HG03060 (cell line): ENCODE measurements around the gene FAM13A.
"Not testable (repeated sequence)": the region's sequence is repeated elsewhere in the genome, so short reads cannot be mapped to it uniquely, and the experiment has no call there.

Experiments
- ATAC-seq: cut with Tn5 transposase; IDR thresholded peaks from one replicate; pipeline ENCODE4 v1.9.1; 2021; ENCODE audit warnings: low read depth, moderate number of reproducible peaks; ENCODE audit not compliant: unreplicated experiment

Gene FAM13A

DNA sequence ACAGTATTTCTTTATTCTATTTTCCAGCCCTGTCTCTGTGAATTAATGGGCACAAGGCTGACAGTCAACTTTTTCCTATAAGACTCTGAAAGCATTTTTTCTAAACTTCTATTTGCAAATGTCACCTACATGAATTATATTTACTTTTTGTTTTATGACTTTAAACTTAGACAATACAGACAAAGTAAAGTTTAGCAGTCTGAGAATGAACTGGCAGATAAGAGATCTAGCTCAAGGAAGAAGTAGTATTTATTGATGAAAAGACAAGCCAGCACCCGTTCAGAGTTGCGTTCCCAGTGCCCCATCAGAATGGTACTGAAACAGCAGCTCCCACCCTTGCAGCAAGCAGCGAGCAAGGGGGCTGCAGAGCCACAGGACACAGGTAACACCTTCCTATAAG is 148.5 kb downstream of the FAM13A start:
- ATAC-seq: no peak

DNA sequence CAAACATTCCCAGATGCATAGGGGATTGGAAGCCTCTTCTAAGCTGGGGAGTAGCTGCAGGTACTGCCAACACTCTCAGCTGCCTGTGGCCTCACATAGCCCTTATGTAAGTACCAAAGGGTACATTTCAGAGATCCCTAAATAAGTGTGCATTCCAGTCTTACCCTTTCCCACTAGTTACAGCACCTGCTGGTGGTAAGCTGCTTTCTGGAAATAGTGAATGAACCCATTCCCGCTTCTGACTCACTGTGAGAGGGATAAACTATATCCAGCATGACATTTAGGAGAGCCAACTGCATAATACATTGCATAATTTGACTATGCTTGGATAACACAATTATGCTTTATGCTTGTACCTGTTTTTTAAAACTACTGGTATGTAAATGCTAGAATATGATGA is 149.0 kb downstream of the FAM13A start:
- ATAC-seq: no peak

DNA sequence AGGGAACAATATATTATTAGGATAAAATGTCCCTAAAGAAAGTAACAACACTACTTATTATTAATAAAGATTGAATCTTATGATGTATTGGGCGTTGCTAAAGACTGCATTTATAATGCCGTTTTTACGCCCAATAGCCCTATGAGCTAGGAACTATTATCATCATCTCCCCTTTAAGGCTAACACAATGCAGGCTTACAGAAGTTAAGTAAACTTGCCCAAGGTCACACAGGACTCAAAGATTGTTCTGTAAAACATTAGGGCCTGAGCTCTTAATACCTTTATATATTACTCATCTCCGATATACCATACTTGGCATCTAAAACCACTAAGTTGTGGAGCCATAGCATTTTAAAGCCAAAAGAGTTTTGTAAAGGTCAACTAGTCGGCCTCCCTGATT is 149.5 kb downstream of the FAM13A start:
- ATAC-seq: no peak

DNA sequence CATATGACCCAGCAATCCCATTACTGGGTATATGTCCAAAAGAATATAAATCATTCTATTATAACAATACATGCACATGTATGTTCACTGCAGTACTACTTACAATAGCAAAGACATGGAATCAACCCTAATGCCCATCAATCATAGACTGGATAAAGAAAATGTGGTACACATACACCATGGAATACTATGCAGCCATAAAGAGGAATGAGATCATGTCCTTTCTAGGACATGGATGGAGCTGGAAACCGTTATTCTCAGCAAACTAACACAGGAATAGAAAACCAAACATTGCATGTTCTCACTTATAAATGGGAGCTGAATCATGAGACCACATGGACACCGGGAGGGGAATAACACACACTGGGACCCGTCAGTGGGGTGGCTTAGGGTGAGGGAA is 152.7 kb downstream of the FAM13A start:
- ATAC-seq: not testable (repeated sequence)

DNA sequence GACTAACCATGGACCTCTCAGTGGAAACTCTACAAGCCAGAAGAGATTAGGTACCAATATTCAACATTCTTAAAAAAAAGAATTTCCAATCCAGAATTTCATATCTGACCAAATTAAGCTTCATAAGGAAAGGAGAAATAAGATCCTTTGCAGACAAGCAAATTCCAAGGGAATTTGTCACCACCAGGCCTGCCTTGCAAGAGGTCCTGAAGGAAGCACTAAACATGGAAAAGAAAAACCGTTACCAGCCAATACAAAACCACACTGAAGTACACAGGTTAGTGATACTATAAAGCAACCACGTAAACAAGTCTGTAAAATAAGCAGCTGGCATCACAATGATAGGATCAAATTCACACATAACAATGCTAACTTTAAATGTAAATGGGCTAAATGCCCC is 156.6 kb downstream of the FAM13A start:
- no peak for ATAC-seq

DNA sequence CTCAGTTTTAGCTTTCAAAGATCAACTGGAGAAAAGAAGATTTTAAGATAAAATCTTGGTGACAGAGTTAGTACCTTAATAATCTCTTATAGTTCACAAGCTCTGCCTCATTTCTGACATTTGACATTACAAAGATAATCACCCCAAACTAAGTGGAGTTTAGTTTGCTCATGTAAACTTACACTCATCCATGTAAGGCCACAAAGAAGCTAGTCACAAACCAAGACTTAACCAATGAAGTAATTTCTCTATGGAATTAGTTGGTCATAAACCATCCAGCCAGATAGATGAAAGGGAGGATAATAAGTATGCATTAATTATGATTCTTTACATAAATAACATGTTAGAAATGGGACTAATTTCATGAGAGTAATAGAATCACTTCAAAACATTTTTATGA is 159.2 kb downstream of the FAM13A start:
- ATAC-seq: no peak

DNA sequence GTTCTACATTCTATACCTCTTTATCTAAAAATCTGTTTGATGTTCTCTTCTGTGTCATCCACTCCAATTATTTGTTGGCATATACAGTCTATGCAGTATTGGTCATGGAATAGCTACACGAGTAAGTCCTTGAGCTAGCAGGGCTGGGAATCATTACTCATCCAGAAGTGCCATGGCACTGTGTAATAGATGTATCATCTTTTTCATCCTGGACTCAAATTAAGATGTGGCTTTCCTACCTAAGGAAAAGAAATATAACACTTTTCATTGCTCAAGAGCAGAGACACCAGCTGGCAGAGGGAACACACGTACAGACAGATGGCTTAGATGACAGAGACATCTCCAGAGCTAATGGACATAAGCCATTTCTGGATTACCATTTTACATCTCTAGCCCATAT is 159.8 kb downstream of the FAM13A start:
- no peak for ATAC-seq

DNA sequence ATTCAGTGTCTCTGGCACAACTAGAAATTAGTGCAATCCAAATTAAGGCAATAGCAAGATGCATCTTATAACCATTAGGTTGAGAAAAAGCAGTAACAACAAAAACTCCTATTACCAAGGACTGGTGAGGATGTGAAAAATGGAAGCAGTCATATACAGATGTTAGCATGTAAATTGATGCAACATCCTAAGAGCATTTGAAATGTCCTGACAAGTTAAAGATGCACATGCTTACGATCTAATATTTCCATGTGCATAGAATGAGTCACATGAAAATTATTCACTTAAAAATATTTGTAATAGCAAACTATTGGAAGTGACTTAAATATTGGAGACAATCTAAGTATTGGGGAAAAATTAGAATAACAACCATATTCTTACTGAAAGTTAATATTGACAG is 163.0 kb downstream of the FAM13A start:
- no peak for ATAC-seq

DNA sequence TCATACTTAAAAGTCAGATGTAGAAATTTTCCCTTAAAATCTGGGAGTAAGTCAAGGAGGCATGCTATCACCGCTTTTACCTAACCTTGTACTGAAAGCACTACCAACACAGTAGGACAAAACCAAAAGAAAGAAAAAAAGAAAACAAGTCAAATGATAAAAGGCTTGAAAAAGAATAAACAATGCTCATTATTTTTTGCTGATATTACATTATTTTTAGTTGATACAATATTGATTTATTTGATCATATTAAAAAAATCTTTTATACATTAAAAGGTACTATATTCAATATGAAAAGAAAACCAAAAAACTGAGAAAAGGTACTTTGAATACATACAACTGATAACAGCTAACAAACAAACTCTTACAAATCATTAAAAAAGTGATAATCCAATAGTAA is 164.3 kb downstream of the FAM13A start:
- ATAC-seq: no peak

DNA sequence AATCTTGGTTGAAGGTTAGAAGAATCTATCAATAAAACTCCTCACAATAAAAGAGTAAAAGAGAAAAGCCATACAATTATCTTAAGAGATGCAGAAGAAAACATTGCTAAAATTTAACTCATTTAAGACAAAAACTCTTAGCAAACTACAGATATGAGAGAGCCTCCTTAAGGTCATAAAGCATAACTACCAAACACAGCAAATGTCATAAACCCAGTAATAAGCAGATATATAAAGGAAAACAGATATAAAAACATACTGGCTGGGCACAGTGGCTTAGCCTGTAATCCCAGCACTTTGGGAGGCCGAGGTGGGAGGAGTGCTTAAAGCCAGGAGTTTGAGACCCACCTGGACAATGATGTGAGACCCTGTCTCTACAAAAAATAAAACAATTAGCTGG is 165.3 kb downstream of the FAM13A start:
- no peak for ATAC-seq

DNA sequence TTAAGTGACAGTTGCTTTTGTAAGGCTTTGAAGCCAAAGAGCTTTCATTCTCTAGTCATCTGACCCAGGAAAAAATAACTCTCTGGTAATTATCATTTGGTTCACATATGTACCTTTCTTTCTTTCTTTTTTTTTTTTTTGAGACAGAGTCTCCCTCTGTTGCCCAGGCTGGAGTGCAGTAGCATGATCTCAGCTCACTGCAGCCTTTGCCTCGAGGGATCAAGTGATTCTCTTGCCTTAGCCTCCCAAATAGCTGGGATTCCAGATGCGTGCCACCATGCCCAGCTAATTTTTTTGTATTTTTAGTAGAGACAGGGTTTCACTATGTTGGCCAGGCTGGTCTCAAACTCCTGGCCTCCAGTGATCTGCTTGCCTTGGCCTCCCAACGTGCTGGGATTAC is 169.6 kb downstream of the FAM13A start:
- not testable (repeated sequence) for ATAC-seq

DNA sequence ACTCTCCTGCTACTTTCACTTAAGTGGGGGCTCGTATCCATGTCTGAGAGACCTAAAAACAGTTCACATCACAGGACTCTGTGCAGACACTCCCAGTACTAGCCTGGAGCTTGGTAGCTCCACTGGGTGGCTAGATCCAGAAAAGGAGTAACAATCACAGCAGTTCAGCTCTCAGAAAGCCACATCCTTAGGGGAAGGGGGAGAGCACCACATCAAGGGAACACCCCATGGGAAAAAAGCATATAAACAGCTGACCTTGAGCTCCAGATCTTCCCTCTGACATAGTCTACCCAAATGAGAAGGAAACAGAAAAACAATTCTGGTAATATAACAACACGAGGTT is 175.8 kb downstream of the FAM13A start:
- no peak for ATAC-seq

DNA sequence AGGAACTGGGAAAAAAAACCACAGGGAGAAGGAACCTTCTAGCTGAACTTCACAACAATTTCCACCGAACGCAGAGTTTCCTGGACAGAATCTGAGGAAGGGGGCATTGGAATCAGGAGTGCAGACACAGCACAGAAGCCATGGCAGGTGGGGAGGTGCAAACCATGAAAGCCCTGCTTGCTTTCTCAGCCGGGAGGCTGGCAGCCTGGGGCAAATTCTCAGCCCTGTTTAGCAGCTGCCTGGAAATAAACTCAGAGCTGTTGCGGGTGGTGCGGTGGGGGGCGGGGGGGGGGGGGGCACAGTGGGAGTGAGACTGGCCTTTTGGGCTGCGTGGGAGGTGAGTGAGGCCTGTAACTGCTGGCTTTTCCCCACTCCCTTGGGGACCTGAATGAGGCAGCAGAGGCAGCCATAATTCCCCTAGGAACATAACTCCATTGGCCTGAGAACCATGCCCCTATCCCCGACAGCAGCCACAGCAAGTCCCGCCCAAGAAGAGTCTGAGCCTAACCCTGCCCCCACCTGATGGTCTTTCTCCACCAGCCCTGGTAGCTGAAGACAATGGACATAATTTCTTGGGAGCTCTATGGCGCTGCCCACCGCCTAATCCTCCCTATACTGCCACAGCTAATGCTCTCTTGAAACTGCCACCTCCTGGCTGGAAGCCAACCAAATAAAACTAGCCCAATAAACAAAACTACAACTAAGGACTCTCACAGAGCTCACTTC is 176.3 kb downstream of the FAM13A start:
- ATAC-seq: no peak

DNA sequence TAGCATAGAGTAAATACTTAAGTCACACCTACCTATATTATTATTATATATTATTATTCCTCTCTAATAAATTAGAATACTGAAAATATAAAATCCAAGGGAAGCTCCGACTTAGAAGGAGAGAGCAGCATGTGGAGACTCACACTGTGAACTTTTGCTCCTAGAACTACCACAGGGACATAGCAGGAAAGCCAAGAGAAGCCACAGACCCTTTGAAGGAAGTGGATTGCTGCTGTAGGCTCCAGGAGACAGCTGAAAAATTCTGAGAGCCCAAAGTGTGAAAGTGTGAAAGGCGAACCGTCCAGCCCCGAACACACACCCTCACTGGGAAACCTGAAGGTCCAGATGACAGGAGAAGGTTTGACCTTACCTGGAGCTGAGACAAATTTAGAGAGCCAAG is 177.0 kb downstream of the FAM13A start:
- no peak for ATAC-seq

DNA sequence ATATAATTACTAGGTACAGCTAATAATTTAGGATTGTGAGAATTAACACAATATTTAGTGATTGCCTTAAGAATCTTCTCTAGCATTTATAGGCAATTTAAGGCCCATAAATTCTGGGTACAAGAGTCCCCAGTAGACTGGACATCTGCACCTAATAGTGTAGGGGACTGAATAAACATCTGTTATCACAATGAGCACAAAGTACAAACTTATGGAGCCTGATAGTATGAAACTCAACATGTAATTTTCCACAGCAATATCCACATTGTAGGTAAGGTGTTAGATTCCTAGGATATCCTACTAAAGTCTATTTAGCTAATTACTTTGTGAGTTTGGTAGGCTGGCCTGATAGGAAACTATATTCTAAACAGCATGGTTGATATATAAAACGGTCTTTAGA is 178.3 kb downstream of the FAM13A start:
- ATAC-seq: no peak

DNA sequence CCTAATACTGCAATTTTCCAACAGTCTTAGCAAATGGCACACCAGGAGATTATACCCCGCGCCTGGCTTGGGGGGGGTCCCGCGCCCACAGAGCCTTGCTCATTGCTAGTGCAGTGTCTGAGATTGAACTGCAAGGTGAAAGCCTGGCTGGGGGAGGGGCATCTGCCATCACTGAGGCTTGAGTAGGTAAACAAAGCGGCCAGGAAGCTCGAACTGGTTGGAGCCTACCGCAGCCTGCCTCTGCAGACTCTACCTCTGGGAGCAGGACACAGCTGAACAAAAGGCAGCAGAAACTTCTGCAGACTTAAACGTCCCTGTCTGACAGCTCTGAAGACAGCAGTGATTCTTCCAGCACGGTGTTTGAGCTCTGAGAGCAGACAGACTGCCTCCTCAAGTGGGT is 186.6 kb downstream of the FAM13A start:
- no peak for ATAC-seq

DNA sequence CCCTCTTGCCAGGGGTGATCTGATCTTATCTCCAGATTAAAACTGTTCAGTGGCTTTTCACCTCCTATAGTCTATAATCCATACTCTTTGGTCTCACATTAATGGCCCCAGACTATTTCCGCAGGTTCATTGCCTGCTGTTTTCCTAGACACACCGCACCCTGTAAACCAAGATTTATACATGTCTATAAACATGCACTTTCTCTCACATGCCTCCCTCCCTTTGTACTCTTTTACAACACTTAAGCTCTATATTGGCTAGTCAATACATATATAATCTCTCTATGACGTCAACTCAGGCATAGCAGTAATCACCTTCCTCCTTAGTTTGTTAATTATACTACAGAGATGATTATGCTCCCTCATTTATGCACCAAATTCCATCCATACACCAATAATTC is 188.5 kb downstream of the FAM13A start:
- ATAC-seq: no peak

DNA sequence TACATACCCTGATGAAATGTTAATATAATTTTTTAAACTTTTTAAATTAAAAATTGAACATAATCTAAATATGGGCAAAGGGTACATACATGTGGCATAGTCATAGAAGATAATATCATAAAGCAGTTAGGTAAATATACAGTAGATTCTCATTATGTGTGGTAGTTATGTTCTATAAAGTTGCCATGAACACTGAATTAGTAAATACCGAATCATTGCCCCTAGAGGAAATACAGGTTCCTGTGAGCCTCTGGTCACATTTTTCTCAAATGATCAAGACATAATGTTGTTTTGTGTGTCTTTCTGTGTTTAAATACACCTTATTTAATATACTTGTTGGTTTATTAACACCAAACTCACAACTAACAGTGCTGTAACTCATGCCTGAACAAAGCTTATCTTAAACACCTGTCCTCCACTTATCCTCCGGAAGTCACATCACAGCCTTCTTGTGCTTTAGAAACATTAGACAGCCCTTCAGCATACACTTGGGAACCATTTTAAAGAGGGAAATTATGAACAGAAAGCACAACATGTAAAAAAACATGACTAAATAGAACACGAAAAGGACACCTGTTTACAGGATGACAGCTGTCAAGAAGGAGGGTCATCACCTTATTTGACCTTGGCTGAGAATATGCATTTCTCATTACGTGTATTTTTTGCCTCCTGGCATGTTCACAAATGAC is 190.0 kb downstream of the FAM13A start:
- ATAC-seq: no peak

DNA sequence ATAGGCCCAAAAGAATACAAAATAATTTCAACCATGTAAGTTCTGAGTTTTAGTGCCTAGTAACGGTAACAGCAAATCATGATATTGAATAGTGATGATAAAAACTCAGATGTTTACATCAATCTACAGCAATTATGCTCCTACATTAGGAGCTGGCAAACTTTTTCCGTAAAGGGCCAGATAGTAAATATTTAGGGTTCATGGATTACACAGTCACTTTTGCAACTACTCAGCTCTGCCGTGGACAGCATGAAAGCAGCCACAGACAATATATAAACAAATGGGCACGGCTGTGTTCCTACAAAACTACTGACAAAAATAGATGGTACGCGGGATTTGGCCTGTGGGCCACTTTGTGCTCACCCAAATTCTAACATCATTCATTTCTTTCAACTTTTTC is 191.5 kb downstream of the FAM13A start:
- ATAC-seq: no peak

DNA sequence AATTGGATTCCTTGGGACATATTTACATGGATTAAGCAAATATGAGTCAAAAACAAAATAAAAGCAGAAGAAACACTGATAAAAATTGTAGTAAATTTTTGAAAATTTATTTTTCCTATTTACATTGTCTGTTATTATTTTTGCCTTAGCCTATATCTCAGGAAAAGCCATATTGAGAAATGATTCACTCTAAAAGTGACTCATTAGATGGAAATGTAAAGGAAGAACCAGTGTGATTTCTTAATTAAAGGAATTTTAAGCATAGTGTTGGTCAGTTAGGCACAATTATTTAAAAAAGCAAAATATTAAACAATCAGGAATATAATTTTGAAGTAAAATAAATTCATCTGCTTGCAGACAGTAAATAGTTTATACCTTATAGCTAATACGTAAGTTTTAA is 191.9 kb downstream of the FAM13A start:
- no peak for ATAC-seq

DNA sequence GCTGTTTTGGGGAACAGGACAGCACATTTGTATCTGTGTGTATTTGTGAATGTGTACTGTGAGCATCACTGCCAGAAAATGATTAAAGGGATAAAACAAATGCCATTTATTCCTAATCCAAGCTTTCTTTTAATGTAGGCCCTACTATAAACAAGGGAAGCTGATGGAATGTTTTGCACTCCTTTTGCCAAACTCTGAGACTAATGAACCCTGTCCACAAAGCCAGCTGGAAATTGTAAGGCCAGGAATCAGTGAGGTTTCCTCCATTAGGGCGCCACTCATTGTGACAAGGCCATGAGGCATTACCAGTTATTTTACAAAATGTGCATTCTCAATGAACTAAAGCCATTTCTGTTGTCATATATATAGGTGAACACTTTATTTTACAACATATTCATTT is 196.4 kb downstream of the FAM13A start:
- ATAC-seq: no peak

DNA sequence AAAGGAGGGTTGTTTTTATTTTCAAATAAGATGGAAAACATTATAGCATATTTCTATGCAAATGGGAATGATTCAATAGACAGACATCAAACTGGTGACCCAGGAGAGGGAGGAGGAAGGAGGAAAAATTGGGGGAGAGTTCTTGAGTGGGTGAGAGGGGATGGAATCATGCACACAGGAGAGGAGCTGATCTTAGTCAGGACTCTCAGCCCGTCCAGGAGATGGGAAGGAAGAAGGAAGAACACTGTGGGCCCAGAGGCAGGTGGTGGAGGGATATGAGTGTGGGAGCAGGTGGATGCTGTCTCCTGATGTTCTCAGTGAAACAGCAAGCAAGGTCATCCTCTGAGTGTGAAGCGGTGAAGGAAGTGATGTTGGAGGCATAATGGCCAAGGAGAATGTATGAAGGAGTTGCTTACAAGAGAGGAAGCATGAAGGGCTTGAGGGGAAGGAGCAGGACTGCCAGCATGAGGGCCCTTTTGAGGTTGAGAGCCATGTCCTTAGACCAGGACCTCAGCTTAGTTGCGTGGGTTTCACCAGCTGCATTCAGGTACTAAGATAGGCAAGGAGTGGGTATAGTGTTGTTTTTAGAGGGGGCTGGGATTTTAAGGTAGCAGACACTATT is 197.7 kb downstream of the FAM13A start:
- no peak for ATAC-seq
